ENCODE measurements around the gene NAV2. TPM values are rescaled to one million over a fixed set of nuclear protein-coding genes. Genes with fewer than 3 reads are reported as not detected.

The NAV2 gene
- total and polyA plus RNA-seq, 3 donors from 2014 or later: 3.4 to 6.0 (median 3.9) TPM

DNA sequence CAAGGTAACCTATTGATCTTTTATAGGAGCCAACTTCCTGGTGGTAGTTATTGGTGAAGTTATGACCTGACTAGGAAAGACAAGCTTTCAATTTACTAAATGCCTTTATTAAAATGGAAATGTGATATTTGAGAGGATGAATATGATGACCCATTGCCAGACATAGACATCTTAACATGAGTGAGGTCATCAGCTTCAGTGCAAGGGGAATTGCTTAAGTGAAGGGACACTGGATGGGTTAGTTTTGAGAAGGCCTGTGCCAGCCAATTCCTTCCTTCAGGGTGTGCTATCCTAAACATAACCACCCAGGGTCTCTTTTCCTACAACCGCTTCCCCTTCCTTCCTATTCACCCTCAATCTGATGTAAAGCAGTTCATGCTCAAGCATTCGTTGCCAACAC, 21.5 kb downstream of the NAV2 start:
- no peak overlapping the region for H3K27ac ChIP-seq
- WGBS, 2 donors: 90 to 96% methylated on average over 2 of the region's 2 CpGs
- no peaks in the 10 kb centered on the region for H3K36me3 ChIP-seq (ENCODE audit: low read depth, missing control alignments)
- H3K4me1 ChIP-seq: no peaks in the 10 kb centered on the region
- TF ChIP-seq POLR2A (IDR thresholded peaks at IDR 0.05): no peak
- no peak for TF ChIP-seq CTCF (IDR thresholded peaks at IDR 0.05)
- no peaks in the 10 kb centered on the region for H3K9me3 ChIP-seq
- intact Hi-C loops (cut with DNase I; ENCODE audit: low total_unique reads): loop anchor here (5.0 kb wide), 1 partner anchor 157 kb away; no protein-coding TSS in a partner anchor
- H3K4me3 ChIP-seq: no peak overlapping the region
- DNase-seq: no peak
- no peaks in the 10 kb centered on the region for H3K27me3 ChIP-seq

DNA sequence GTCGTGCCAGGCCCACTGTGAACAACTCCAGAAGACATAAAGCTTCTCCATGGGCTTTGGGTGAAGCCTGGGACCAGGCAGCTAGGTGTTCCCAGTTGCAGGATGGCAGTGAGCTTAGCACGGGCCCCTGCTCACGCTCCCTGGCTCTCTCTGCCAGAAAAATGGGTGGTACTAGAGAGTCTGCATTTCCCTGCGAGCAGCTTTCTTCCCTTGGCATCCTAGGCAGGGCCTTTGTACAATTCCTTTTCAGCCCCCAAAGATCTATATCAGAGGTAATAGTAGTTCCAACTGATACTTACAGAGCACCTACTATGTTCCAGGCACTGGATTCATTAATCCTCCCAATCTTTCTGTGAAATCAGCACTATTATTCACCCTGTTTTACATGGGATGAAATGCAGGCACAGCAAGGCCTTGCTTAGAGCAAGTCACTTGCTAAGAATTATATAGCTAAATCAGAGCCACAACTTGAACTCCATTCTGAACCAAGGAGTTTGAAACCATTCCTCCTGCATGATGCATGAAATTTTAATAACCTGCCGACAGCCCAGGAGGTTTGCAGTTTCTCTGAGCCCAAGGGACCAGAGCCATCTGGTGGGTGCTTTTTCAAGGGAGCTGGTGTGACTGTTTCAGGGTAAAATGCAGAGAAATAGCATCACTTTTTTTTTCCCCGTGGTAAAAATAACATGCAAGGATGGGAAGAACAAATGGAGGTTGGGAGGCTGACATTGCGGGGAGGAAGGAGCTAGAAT, 22.7 kb downstream of the NAV2 start:
- Histone ChIP-seq H3K4me1 (peaks cover 6% of the 10 kb centered on the region), H3K4me3 (no peak overlapping the region), H3K27me3 (no peaks in the 10 kb centered on the region), H3K27ac (no peak overlapping the region), H3K9me3 (no peaks in the 10 kb centered on the region), H3K36me3 (ENCODE audit: low read depth, missing control alignments) (no peaks in the 10 kb centered on the region)
- 85 to 87% methylated on average over 7 of the region's 7 CpGs for WGBS, 2 donors
- TF ChIP-seq POLR2A (IDR thresholded peaks at IDR 0.05): no peak
- TF ChIP-seq CTCF (IDR thresholded peaks at IDR 0.05): no peak
- DNase-seq: no peak
- intact Hi-C loops (cut with DNase I; ENCODE audit: low total_unique reads): no loop called here

DNA sequence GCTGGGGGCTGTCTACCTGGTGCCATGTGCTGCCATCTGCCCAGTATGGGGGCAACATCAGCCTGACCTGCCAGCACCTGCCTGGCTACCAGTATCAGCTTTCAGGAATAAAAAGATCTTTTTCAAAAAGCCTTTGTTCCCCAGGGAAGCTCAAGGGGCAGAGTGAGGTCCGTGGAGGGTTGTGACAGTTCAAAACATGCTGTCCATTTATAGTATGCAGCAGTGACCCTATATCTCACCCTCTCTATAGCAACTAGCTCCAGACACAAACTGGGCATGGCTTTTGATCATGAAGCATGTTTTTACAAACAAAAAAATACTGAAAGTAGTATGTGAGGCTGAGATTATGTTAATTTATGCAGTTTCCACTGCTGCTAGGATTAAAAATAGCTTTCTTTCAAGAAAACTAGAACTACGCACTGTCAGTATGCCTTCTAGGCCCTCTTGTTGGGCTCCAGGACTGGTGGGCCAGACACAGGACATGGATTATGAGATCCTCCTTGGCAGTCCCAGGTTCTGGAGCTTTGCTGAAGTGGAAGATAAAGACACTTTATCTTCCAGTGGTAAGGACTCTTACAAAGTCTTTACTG, 23.4 kb downstream of the NAV2 start:
- H3K9me3 ChIP-seq: no peaks in the 10 kb centered on the region
- H3K27me3 ChIP-seq: no peaks in the 10 kb centered on the region
- peaks cover 6% of the 10 kb centered on the region for H3K4me1 ChIP-seq
- no peaks in the 10 kb centered on the region for H3K36me3 ChIP-seq (ENCODE audit: low read depth, missing control alignments)
- no peak for TF ChIP-seq POLR2A (IDR thresholded peaks at IDR 0.05)
- no peak for TF ChIP-seq CTCF (IDR thresholded peaks at IDR 0.05)
- no peak overlapping the region for H3K4me3 ChIP-seq
- intact Hi-C loops (cut with DNase I; ENCODE audit: low total_unique reads): no loop called here
- WGBS, 2 donors: 80 to 84% methylated on average over 2 of the region's 2 CpGs
- no peak for DNase-seq
- H3K27ac ChIP-seq: no peak overlapping the region

DNA sequence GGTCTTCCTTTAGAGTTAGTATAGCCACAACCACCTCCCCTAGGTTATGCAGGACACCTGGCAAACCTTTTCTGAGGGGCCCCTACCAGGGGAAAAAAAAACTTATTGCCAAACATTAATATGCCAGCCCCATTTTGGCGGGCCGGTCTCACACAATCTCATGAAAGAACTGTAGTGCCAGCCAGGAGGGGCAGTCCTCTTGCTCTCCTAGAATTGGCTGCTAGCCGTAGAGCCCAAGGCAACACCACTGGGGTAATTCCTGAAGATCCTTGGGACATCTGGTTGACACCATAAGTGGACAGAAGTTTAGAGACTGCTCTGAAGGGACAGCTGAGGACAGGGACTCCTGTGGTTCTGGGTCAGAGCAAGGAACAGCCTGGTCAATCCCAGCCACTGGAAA, 24.2 kb downstream of the NAV2 start:
- intact Hi-C loops (cut with DNase I; ENCODE audit: low total_unique reads): no loop called here
- no peak for TF ChIP-seq POLR2A (IDR thresholded peaks at IDR 0.05)
- no peak for TF ChIP-seq CTCF (IDR thresholded peaks at IDR 0.05)

More for the DNA sequence above, 24.2 kb downstream of the NAV2 start:
- no peaks in the 10 kb centered on the region for H3K9me3 ChIP-seq
- WGBS, 2 donors: 93 to 97% methylated on average over 3 of the region's 3 CpGs
- H3K4me1 ChIP-seq: peaks cover 6% of the 10 kb centered on the region
- H3K4me3 ChIP-seq: no peak overlapping the region
- DNase-seq: no peak
- no peaks in the 10 kb centered on the region for H3K36me3 ChIP-seq (ENCODE audit: low read depth, missing control alignments)
- no peak overlapping the region for H3K27ac ChIP-seq
- H3K27me3 ChIP-seq: no peaks in the 10 kb centered on the region

Data from testis (tissue), 3 donors.